OCI-LY1 (cell line): ENCODE results near the gene ESF1.

ENCODE experiments used
- H2AFZ ChIP-seq: fragments of 200-600 bp; sonication (generic), shearing (Covaris generic); 2 replicates; pipeline ENCODE4 v1.6.0; 2014; ENCODE audit warnings: antibody characterized with exemption, mild to moderate bottlenecking, low read length
- H3F3A ChIP-seq: fragments of 200-600 bp; sonication (generic), shearing (Covaris generic); 2 replicates; pipeline ENCODE4 v1.6.0; 2014; ENCODE audit warnings: mild to moderate bottlenecking, antibody characterized with exemption, low read length, moderate library complexity; ENCODE audit not compliant: insufficient read depth
- H3K27ac ChIP-seq: fragments of 200-600 bp; sonication (generic); 2 replicates; pipeline ENCODE4 v1.5.1; 2014; ENCODE audit warnings: low read length, mixed run types, mild to moderate bottlenecking, low read depth; ENCODE audit not compliant: poor library complexity, severe bottlenecking
- H3K27me3 ChIP-seq: fragments of 200-600 bp; sonication (generic); 2 replicates; pipeline ENCODE4 v1.6.0; 2014; ENCODE audit warnings: antibody characterized with exemption, mild to moderate bottlenecking, low read length, moderate library complexity; ENCODE audit not compliant: insufficient read depth
- H3K36me3 ChIP-seq: fragments of 200-600 bp; sonication (generic); 2 replicates; pipeline ENCODE4 v1.6.1; 2014; ENCODE audit warnings: mild to moderate bottlenecking, antibody characterized with exemption, low read length, moderate library complexity, mixed read lengths; ENCODE audit not compliant: insufficient read depth
- H3K4me1 ChIP-seq: fragments of 200-600 bp; sonication (generic); 2 replicates; pipeline ENCODE4 v1.5.1; 2014; ENCODE audit warnings: mild to moderate bottlenecking, low read length, moderate library complexity; ENCODE audit not compliant: insufficient read depth, severe bottlenecking
- H3K4me2 ChIP-seq: fragments of 200-600 bp; sonication (generic), shearing (Covaris generic); 2 replicates; pipeline ENCODE4 v1.6.1; 2014; ENCODE audit warnings: low read length
- H3K4me3 ChIP-seq: fragments of 200-600 bp; sonication (generic); 2 replicates; pipeline ENCODE4 v1.5.1; 2014; ENCODE audit warnings: low read length, low read depth, mild to moderate bottlenecking, mixed read lengths; ENCODE audit not compliant: poor library complexity, severe bottlenecking
- H3K79me2 ChIP-seq: fragments of 200-600 bp; shearing (Covaris generic); 2 replicates; pipeline ENCODE4 v1.6.1; 2016; ENCODE audit warnings: mixed run types, low read length, mixed read lengths; ENCODE audit not compliant: insufficient read depth
- H3K9ac ChIP-seq: fragments of 200-600 bp; sonication (generic), shearing (Covaris generic); 2 replicates; pipeline ENCODE4 v1.6.1; 2014; ENCODE audit warnings: mild to moderate bottlenecking, low read length, mixed read lengths
- H3K9me2 ChIP-seq: fragments of 200-600 bp; sonication (generic), shearing (Covaris generic); 2 replicates; pipeline ENCODE4 v1.6.1; 2014; ENCODE audit warnings: low read depth, mild to moderate bottlenecking, low read length, mixed read lengths
- H3K9me3 ChIP-seq: fragments of 200-600 bp; shearing (Covaris generic); 2 replicates; pipeline ENCODE4 v1.6.1; 2014; ENCODE audit warnings: low read length, mixed read lengths
- H4K20me1 ChIP-seq: fragments of 200-600 bp; sonication (generic), shearing (Covaris generic); 2 replicates; pipeline ENCODE4 v1.6.0; 2016; ENCODE audit warnings: mild to moderate bottlenecking, low read length; ENCODE audit not compliant: insufficient read depth
- EZH2 ChIP-seq: fragments of 200-600 bp; sonication (generic), shearing (Covaris generic); IDR thresholded peaks from 2 replicates; pipeline ENCODE4 v1.8.0; 2017; ENCODE audit warnings: borderline replicate concordance, mixed run types, mild to moderate bottlenecking, antibody characterized with exemption, low read length, moderate library complexity, mixed read lengths
- TF ChIP-seq, protein P1 (sequence below): fragments of 200-600 bp; sonication (generic), shearing (Covaris generic); IDR thresholded peaks from 2 replicates; pipeline ENCODE4 v1.5.1; 2017; ENCODE audit warnings: mild to moderate bottlenecking, antibody characterized with exemption, low read length, moderate library complexity, mixed read lengths

Gene ESF1

DNA sequence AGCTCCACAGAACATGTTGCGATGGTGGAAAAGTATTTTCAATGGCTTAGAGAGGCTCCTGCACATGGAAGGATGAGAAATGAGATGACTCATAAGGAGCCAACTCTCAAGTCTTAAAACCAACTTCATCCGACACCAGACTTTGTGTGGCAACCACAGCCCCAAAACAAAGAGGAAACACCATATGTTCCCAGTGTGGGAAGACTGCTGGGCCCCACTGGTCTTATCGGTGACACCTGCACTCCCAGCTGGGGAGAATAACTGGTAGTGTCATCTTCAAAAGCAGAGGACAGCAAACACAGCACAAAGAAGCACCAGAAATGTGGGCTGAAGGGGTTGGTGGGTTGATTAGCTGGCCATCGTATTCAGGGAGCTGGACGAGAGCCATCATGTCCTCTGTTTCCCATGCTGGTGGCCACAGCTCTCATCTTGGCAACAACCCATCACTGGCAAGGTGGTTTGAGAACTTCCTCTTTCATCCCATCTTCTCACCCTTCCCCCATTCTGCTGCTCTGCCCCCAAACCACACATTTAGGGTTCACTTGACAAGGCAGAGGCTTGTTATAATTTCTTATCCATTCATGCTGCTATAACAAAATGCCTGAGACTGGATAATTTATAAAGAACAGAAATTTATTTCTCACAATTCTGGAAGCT is 100.0 kb downstream of the ESF1 start:
- no peaks in the 10 kb centered on the region for H3F3A ChIP-seq
- no peak overlapping the region for H3K27ac ChIP-seq
- no peak overlapping the region for H2AFZ ChIP-seq
- no peaks in the 10 kb centered on the region for H3K79me2 ChIP-seq
- H3K4me3 ChIP-seq: no peak overlapping the region
- H3K9ac ChIP-seq: no peak overlapping the region
- no peak for TF ChIP-seq EZH2
- TF ChIP-seq, protein P1, sequence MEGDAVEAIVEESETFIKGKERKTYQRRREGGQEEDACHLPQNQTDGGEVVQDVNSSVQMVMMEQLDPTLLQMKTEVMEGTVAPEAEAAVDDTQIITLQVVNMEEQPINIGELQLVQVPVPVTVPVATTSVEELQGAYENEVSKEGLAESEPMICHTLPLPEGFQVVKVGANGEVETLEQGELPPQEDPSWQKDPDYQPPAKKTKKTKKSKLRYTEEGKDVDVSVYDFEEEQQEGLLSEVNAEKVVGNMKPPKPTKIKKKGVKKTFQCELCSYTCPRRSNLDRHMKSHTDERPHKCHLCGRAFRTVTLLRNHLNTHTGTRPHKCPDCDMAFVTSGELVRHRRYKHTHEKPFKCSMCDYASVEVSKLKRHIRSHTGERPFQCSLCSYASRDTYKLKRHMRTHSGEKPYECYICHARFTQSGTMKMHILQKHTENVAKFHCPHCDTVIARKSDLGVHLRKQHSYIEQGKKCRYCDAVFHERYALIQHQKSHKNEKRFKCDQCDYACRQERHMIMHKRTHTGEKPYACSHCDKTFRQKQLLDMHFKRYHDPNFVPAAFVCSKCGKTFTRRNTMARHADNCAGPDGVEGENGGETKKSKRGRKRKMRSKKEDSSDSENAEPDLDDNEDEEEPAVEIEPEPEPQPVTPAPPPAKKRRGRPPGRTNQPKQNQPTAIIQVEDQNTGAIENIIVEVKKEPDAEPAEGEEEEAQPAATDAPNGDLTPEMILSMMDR: no peak
- no peaks in the 10 kb centered on the region for H3K9me2 ChIP-seq
- H3K4me1 ChIP-seq: no peaks in the 10 kb centered on the region
- H4K20me1 ChIP-seq: no peaks in the 10 kb centered on the region
- H3K9me3 ChIP-seq: no peaks in the 10 kb centered on the region
- H3K4me2 ChIP-seq: no peak overlapping the region
- no peaks in the 10 kb centered on the region for H3K36me3 ChIP-seq
- H3K27me3 ChIP-seq: no peaks in the 10 kb centered on the region

DNA sequence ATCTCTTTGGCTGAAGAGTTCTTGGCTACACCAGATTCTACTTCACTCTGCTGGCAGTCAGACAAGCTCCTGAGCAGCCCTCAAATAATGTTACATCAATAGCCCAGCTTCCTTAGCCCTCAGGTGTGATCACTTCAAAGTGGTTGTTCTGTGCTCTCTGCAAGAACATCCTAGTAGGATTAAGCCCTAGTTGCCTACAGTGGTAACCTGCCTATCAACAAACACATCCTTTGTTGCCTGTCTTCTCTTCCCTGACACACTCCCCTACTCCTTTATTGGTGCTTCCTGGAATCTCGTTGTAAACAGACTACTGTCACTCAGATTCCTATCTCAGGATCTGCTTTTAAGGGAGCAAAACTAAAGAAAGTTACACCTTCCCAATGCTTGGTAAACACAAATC is 100.9 kb downstream of the ESF1 start:
- Histone ChIP-seq H3K27me3 (no peaks in the 10 kb centered on the region), H3K4me3 (no peak overlapping the region), H3K9me3 (no peaks in the 10 kb centered on the region), H3K79me2 (no peaks in the 10 kb centered on the region), H3K4me1 (no peaks in the 10 kb centered on the region), H3K36me3 (no peaks in the 10 kb centered on the region), H3K27ac (no peak overlapping the region), H4K20me1 (no peaks in the 10 kb centered on the region), H3K4me2 (no peak overlapping the region), H3F3A (no peaks in the 10 kb centered on the region), H3K9me2 (no peaks in the 10 kb centered on the region), H2AFZ (no peak overlapping the region), H3K9ac (no peak overlapping the region)
- TF ChIP-seq, protein P1: no peak

DNA sequence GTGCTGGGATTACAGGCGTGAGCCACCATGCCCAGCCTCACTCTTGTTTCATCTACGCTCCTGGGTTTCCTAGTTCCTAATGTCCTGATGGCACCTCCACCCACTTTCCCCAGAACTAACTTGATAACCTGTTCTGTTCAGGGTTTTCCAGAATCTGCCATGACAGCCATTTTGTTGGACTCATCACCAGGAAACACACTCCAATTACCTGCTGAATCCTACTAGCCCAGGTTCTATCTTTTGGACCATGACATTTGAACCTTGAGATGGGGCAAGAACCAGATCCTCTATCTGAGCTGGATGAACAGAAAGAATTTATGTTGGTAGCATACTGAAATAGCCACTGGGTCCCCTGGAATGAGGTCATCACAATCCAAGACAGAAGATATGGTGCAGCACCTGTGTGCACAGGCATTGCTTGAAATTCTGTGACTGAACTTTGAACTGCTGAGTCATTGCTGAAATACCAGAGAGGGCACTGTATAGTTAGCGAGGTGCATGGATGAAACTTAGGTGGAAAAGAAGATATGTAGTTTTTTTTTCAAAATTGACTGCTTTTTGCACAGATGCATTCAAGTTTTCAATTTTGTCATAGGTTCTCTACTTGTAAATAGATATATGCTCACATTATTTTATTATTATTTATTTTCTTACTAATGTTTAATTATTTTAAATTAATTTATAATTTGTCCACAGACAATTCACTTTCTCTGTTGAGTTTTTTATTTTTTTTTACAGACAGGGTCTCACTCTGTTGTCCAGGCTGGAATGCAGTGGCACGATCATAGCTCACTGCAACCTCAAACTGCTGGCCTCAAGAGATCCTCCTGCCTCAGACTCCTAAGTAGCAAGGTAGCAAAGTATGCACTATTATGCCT is 103.2 kb downstream of the ESF1 start:
- no peak overlapping the region for H3K4me2 ChIP-seq
- H3K9me2 ChIP-seq: no peaks in the 10 kb centered on the region
- no peak overlapping the region for H3K27ac ChIP-seq
- no peaks in the 10 kb centered on the region for H3K9me3 ChIP-seq
- no peak overlapping the region for H2AFZ ChIP-seq
- no peak overlapping the region for H3K4me3 ChIP-seq
- no peaks in the 10 kb centered on the region for H3K27me3 ChIP-seq
- H3K79me2 ChIP-seq: no peaks in the 10 kb centered on the region
- no peaks in the 10 kb centered on the region for H3F3A ChIP-seq
- no peak overlapping the region for H3K9ac ChIP-seq
- H3K36me3 ChIP-seq: no peaks in the 10 kb centered on the region
- H3K4me1 ChIP-seq: no peaks in the 10 kb centered on the region
- TF ChIP-seq EZH2: no peak
- TF ChIP-seq, protein P1: no peak
- no peaks in the 10 kb centered on the region for H4K20me1 ChIP-seq
